WERI-Rb-1 (cell line): ENCODE results near the gene KCNC3.

Experiments used
- DNase-seq: peaks from one replicate; pipeline ENCODE4 v3.0.0-alpha.2; 2020
- H3K27ac ChIP-seq: fragments of 250-450 bp; sonication (Bioruptor Pico); 2 replicates; pipeline ENCODE4 v1.5.1; 2020; ENCODE audit warnings: mild to moderate bottlenecking, moderate library complexity
- H3K27me3 ChIP-seq: fragments of 250-450 bp; sonication (Bioruptor Pico); 2 replicates; pipeline ENCODE4 v1.5.1; 2021; ENCODE audit warnings: mild to moderate bottlenecking, low read depth, moderate library complexity; ENCODE audit not compliant: insufficient read depth, severe bottlenecking
- H3K36me3 ChIP-seq: fragments of 250-450 bp; sonication (Bioruptor Pico); 2 replicates; pipeline ENCODE4 v1.5.1; 2020; ENCODE audit warnings: mild to moderate bottlenecking, moderate library complexity
- H3K4me3 ChIP-seq: 2 replicates; pipeline ENCODE4 v1.5.1; 2011; ENCODE audit warnings: low read depth, mild to moderate bottlenecking, control low read depth, low read length
- H3K9me3 ChIP-seq: fragments of 250-450 bp; sonication (Bioruptor Pico); 2 replicates; pipeline ENCODE4 v1.5.1; 2021; ENCODE audit warnings: mild to moderate bottlenecking, moderate library complexity; ENCODE audit not compliant: severe bottlenecking
- TF ChIP-seq, protein P1 (sequence below): IDR thresholded peaks from 2 replicates; pipeline ENCODE4 v1.5.1; 2011; ENCODE audit warnings: low read depth, mild to moderate bottlenecking, control low read depth, inconsistent platforms, low read length

Gene KCNC3

DNA sequence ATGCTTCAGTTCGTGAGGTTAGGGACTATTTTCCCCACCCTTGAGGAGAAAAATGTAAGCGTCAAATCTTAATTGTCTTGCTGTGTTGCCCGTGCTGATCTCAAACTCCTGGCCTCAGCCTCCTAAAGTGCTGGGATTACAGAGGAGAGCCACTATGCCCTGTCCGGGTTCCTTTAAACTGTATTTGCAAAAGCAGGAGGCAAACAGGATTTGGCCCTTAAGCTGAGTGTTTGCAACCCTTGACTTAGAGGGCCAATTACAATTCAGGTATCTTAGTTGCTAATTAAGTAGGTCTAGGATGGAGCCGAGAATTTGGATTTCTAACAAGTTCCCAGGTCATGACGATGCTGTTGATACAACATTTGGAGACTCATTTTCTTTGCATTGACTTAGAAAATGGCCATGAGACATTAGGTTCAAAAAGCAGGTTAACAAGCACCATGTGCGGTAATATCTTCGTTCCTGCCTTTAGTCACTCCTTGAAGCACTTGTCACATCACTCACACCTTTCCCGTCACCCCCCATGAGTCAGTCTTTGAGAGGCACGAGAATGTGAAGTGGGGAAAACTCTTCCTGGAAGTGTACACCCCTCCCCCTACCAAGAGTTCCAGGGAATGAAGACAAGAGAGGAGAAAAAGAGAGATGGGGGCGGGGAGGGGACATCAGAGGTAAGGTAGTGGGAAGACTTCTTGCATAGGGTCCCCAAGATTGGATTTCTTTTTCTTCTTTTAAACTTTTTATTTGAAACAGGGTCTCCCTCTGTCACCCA is 33.7 kb upstream of the KCNC3 start:
- H3K9me3 ChIP-seq: no peaks in the 10 kb centered on the region
- no peaks in the 10 kb centered on the region for H3K27me3 ChIP-seq
- TF ChIP-seq, protein P1, sequence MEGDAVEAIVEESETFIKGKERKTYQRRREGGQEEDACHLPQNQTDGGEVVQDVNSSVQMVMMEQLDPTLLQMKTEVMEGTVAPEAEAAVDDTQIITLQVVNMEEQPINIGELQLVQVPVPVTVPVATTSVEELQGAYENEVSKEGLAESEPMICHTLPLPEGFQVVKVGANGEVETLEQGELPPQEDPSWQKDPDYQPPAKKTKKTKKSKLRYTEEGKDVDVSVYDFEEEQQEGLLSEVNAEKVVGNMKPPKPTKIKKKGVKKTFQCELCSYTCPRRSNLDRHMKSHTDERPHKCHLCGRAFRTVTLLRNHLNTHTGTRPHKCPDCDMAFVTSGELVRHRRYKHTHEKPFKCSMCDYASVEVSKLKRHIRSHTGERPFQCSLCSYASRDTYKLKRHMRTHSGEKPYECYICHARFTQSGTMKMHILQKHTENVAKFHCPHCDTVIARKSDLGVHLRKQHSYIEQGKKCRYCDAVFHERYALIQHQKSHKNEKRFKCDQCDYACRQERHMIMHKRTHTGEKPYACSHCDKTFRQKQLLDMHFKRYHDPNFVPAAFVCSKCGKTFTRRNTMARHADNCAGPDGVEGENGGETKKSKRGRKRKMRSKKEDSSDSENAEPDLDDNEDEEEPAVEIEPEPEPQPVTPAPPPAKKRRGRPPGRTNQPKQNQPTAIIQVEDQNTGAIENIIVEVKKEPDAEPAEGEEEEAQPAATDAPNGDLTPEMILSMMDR: no peak
- H3K27ac ChIP-seq: no peak overlapping the region
- no peak for DNase-seq
- no peak overlapping the region for H3K4me3 ChIP-seq
- no peaks in the 10 kb centered on the region for H3K36me3 ChIP-seq

DNA sequence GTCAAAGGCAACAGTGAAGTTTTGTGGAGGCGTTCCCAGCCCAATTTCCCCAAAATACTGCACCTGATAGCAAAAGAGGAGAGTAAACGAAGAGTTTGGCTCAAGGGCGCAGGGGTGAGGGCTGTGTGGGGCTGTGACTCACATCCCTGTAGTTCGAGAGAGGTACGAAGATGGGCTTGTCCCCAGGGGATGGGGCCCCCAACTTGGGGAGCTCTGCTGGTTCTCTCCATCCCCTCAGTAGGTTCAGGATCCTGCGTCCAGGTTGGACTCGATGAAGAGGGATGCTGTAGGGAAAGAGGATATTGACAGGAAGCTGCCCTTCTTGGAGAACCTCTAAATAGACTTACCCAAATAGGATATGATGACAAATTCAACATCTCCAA is 32.8 kb upstream of the KCNC3 start:
- TF ChIP-seq, protein P1: no peak
- no peak for DNase-seq
- no peaks in the 10 kb centered on the region for H3K36me3 ChIP-seq
- no peak overlapping the region for H3K27ac ChIP-seq
- H3K4me3 ChIP-seq: no peak overlapping the region
- H3K27me3 ChIP-seq: no peaks in the 10 kb centered on the region
- no peaks in the 10 kb centered on the region for H3K9me3 ChIP-seq

DNA sequence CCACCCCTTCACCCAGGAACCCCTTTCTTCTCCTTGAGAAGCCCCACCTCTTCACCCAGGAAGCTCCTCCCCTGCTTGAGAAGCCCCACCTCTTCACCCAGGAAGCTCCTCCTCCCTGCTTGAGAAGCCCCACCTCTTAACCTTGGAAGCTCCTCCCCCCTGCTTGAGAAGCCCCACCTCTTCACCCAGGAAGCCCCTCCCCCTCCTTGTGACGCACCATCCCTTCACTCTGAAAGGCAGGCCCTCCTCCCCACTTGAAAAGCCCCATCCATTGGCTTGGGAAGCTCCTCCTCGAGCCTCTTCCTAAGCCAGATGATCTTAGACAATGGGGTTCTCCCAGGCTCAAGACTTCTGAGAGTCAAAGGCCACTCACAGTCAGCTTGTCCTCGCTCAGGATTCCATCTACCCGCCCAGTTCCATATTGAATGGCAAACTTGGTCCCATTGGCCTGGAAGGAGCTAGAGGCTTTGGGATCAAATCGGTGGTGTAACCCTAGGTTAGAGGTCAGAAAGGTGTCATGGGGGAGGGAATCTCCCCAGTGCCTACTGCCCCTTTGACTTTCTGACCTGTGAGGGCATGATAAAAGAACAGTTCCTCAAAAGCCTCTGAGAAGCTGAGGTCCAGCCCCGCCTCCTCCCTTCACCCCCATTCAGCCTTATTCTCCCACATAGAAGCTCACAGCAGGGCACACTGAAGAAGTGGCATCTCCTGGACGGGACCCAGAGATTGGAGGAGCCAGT is 32.3 kb upstream of the KCNC3 start:
- TF ChIP-seq, protein P1: no peak
- DNase-seq: no peak
- Histone ChIP-seq H3K9me3 (no peaks in the 10 kb centered on the region), H3K4me3 (no peak overlapping the region), H3K27ac (no peak overlapping the region), H3K36me3 (no peaks in the 10 kb centered on the region), H3K27me3 (no peaks in the 10 kb centered on the region)

DNA sequence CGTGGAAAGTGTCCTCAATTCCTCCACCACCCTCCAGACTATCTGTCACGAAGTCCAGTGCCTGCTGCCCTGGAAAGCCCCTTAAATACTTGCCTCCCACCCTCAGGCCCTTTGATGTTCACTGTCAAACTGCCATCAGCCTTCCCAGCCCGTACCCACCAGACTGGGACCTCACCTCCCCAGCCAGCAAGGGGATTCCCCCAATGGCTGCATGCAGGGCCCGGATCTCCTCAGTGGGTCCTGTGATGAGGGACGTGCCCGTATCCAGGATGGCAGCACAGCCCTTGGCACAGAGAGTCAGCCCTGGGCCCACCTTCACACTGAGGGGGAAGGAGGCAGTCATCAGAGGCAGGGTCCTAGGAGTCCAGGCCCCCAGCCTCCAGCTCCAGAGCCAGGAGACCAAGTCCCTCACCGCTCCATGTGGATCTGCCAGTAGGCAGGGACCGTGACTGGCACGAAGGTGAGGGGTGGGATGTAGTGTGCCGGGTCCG is 30.2 kb upstream of the KCNC3 start:
- TF ChIP-seq, protein P1: no peak
- Histone ChIP-seq H3K27ac (no peak overlapping the region), H3K27me3 (no peaks in the 10 kb centered on the region), H3K36me3 (no peaks in the 10 kb centered on the region), H3K9me3 (no peaks in the 10 kb centered on the region), H3K4me3 (no peak overlapping the region)
- DNase-seq: no peak

DNA sequence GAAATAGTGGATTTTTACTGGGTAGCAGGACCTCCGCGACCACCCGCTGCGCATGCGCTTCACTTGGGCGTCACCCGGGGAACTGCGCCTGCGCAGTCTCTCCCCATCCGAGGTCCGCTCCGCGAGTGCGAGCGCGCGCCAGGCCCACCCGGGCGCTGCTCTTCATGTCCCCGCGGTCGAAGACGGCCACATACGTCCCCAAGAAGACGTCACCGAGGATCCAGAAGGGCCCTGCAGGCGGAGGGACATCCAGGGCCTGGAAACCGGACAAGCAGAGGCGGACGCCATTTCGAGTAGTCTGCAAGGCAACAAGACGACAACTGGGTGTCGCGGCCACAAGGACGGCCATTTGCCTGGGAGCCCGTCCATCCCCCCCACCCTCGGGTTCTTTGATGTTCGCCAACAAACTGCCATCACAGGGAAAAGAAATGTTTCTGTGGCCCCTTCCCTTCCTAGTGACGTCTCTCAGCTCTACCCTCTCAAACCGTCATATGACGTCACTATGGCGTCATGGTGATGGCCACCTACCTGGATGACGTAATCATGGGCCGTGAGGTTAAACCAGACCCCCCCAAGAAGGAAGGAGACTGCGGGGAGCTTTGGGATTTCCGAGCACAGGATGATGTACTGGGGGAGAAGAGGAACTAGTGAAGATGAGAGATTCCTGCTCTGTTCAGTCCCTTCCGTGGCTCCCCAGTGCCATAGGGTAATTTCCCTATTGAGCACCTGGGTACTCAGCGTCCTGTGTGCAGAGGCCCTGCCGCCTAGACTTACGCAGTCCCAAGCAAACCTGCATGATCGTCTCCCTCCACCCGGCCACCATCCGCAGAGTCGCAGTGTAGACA is 29.5 kb upstream of the KCNC3 start:
- TF ChIP-seq, protein P1: no peak
- Histone ChIP-seq H3K27me3 (no peaks in the 10 kb centered on the region), H3K27ac (no peak overlapping the region), H3K4me3 (no peak overlapping the region), H3K9me3 (no peaks in the 10 kb centered on the region), H3K36me3 (no peaks in the 10 kb centered on the region)
- DNase-seq: no peak
